ENCODE measurements around the gene ZFAND3.

ZFAND3 gene

GRCh38 chr6:37798436-37799262 is 20.9 kb upstream of the ZFAND3 start:
- DNase-seq (ENCODE audit: low read depth), result no peak

GRCh38 chr6:37799263-37799644 is 20.3 kb upstream of the ZFAND3 start:
- no peak for DNase-seq (ENCODE audit: low read depth)

GRCh38 chr6:37800703-37801604 is 18.6 kb upstream of the ZFAND3 start:
- DNase-seq (ENCODE audit: low read depth), result no peak

DNA sequence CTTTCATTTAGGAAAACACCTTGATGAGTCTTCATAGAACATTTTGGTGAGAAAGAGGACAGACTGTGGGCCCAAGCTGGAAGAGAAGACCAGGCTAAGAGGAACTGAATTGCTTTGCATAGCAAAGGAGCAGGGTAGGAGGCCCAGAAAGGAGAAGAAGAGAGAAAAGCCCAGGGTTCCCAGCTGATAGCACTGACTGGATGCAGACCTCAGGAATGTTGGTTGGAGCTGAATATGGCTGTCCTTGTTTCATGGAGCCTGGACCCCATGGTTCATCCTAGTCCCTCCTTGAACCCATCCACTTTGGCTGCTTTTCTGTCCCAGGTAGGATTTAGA is 18.0 kb upstream of the ZFAND3 start:
- no peak for DNase-seq (ENCODE audit: low read depth)

GRCh38 chr6:37802810-37803209 is 16.7 kb upstream of the ZFAND3 start:
- no peak for DNase-seq (ENCODE audit: low read depth)

DNA sequence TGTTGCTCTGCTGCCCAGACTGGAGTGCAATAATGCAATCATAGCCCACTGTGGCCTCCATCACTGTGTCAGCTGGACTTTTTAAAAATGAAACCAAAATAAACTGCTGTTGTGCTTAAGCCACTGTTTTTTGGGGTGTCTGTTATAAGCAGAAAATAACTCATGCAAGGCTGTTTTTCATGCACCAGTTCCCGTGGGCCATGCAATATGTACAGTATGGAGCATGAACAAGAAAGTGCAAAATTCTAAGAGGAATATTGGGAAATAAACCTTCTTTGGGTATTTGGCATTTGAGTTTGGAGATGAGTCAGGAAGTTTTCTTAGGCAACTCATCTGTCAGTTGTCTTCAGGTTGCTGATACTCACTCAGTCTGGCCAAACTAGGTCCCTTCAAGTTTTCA is 14.9 kb upstream of the ZFAND3 start:
- no peak for DNase-seq (ENCODE audit: low read depth)

DNA sequence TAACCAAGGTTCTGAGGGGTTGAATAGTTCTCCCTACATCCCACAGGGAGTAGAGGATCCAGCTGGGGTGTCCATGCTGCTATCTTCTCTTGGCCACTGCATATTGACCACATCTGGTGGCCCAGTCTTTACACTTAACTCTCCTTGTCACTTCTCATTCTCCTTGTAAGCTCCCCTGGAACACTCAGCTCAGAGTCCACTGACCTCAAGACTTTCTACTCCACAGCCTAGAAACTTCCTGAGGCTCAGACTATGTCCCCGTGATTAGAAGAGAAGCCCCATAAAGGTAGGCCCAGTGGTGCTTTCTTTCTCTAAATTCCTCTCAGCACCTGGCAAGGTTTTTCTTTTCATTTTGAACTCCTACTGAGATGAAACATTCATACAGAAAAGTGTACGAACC is 13.3 kb upstream of the ZFAND3 start:
- DNase-seq (ENCODE audit: low read depth), result no peak

DNA sequence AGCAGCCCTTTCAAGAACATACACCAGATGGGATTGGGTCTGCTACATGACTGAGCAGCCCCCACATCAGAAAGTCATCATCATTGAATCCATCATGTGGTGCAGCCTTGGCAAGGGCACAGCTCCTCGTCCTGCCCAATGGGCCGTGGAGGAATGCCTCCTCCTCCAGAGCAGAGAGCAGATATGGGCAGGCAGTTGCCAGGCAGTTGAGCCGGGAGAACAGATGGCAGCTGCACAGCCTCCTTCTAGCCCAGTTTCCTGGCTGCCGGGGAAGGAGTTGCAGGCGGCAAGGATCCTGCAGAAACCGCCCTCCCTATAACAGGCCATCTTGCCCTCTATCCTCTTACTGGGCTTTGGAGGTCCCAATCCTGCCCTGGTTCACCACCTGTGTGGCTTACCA is 11.9 kb upstream of the ZFAND3 start:
- no peak for DNase-seq (ENCODE audit: low read depth)

DNA sequence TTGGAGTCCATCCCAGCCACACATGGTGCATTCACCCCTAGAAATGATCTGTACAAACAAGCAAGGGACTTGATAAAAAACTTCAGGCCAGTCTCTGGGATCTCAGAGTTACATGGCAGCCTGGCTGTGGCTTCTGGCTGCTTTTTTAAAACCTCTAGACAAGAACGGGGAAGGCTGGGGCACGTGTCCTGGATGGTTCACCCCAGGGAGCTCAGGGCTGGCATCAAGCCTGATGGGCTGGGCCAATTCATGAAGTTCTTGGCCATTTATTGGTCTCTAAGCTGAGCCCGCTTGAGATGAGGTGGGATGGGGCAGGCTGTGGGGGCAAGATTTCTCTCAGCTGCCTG is 10.4 kb upstream of the ZFAND3 start:
- DNase-seq (ENCODE audit: low read depth), result no peak

DNA sequence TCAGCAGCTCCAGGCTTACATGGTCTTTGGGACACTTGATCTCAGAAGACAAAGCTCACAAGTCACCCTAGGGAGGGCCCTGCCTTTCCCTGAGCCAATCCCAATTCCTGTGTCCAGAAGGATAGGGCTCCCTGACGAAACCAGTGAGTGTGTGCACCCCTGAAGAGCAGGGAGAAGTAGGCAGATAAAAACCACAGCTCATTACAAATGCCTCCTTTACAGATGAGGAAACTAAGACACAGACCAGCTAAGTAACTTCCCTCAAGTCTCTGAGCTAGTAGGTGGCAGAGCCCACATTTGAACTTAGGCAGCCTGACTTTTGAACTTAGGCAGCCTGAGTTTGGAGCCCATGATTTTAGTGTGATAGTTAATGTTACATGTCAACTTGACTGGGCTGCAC is 6.7 kb upstream of the ZFAND3 start:
- no peak for DNase-seq (ENCODE audit: low read depth)

DNA sequence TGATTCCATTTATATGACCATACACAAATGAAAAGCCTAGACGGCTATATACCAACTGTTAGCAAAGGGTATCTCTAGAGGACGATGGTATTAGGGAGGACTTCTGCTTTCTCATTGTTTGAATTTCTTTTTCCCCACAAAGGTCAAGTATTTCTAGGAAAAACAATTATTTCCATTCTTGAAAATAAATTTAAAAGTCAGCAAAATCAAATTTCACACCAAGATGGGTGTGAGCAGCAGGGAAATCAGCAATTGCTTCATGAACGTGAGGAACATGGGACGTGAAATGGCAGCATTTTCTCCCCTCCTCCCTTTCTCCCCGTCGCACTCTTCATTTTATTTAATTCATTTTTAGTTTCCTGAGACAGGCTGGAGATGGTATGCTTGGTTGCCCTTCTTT is 5.2 kb upstream of the ZFAND3 start:
- no peak for DNase-seq (ENCODE audit: low read depth)

DNA sequence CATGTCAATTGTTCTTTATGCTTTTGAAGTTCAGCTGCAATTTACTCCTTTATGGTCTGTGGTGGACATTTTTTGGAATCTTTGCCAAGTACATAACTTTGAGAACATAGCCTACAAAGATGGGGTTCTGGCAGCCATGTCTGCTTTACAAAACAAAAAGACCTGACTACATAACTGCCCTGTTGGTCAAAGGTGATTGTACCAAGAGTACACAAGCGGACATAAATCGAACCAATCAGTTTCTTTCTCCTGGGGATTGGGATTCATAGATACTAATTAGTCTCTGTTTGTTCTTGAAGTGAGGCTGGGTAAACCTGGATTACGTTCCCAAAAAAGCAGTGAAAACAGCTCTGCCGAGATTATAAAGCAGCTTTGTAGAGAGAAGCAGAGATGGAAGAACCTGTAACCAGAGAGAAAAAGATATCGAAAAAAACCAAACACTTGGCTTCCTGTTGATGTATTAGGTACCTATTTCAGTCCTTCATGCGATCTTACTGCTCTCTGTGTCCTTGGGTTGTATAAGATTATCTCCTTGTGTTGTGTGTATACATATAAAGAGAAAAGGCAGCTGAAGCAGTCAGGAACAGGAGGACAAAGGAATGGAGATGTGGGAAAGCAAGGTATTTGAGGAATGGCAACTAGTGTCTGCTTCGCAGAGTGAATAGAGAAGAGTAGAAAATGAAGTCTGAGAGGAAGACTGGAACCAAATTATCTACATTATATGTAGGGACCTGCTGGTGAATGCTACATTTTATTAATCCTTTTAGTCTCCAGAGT is 2.7 kb upstream of the ZFAND3 start:
- no peak for DNase-seq (ENCODE audit: low read depth)

DNA sequence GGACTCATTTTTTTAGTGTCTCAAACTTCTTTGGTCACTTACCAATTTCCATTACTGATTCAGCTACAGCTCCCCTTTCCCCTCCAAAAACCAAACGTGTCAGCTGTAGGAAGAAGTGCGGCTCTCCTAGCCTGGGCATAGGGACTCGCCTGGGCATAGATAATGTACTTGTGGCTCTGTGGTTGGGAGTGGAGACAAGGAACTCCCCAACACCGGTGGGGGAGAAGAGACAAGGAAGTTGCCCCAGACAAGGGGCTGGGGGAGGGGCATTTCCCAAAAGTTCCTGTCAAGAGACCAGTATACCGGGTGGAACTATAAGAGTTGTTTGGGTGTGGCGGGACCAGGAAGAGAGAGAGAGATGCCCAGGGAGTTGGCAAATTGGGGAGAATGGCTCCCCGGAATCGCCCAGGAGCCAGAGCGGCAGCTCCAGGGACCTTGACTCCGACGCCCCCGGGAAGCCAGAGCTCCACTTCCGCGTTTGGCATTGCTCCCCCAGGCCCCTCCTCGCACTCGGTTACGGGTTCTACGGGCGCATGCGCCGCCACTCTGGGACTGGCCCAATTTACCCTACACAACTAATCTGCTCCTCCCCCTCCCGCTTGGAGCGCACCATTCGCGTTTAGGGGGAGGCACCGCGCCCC is 871 bp upstream of the ZFAND3 start:
- peak; percentile 94 for DNase-seq (ENCODE audit: low read depth)

DNA sequence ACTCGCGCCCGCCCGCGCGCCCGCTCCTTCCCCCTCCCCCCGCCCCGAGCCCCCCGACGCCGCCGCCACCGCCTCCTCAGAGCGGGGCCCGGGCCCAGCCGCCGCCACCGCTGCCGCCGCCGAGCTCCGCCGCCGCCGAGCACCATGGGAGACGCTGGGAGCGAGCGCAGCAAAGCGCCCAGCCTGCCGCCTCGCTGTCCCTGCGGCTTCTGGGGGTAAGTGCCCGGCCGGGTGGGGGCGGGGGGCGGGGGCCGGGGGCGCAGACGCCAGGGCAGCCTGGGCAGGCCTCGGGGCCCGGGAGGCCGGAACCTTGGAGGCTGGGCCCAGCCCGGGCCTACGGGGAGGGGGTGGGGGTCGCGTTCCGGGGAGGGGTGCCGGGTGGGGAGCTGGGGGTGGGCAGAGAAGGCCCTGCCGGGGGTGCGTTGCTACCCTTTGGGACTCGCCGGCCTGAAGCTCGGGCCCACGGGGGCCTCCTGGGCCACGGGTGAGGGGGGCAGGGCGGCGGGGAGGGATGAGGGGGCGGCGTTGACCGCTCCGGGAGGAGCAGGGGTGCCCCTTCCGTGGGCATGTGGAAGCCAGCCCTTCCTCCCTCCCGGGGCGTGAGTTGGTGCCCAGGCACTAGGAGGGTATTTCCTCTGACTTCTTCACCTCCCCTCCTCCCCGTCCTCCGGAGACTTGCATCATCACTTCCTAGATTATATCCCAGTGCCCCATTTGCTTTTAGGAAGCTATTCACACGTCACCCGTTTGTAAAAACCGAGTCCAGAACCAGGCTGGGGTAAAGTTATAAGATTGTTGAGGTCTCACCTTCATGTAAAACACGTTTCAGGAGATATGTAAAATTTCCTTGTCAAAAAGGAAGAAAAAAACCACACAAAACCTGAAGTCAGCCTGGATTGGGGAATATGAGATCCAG is 533 bp downstream of the ZFAND3 start:
- DNase-seq (ENCODE audit: low read depth), result peak; percentile 25

DNA sequence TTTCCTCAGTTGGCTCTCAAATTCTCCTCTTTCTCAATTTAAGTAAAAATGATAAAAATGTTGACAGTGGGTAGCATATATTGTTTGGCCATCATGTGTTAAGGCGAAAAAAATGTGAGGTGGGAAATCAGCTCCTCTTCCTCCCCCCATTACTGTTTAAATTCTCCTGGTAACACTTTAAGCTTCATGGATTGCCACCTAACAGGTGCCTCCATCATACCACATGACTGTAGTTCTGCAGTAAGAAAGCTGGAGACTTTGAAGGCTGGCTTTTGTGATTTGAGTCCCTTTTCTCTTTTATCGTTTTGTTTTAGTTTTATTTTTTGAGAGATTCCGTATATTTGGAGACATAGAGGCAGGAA is 1.2 kb downstream of the ZFAND3 start:
- no peak for DNase-seq (ENCODE audit: low read depth)

DNA sequence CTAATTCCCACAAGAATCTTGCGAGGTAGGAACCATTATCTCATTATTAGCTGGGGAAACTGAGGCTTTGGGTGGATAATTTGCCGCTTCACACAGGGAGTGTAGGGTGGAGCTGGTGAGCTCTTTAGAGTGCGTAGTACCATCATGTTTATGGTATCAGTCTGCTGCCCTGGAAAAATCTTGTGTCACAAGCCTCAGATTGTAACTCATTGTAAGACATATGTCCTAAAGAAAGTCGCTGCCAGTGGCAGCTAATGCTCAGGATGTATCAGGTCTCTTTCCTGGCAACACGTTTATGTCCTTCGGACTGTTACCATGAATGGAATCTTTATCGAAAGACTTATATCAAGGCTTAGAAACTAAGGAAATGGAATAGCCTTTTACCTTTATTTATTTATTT is 1.9 kb downstream of the ZFAND3 start:
- DNase-seq (ENCODE audit: low read depth), result no peak

DNA sequence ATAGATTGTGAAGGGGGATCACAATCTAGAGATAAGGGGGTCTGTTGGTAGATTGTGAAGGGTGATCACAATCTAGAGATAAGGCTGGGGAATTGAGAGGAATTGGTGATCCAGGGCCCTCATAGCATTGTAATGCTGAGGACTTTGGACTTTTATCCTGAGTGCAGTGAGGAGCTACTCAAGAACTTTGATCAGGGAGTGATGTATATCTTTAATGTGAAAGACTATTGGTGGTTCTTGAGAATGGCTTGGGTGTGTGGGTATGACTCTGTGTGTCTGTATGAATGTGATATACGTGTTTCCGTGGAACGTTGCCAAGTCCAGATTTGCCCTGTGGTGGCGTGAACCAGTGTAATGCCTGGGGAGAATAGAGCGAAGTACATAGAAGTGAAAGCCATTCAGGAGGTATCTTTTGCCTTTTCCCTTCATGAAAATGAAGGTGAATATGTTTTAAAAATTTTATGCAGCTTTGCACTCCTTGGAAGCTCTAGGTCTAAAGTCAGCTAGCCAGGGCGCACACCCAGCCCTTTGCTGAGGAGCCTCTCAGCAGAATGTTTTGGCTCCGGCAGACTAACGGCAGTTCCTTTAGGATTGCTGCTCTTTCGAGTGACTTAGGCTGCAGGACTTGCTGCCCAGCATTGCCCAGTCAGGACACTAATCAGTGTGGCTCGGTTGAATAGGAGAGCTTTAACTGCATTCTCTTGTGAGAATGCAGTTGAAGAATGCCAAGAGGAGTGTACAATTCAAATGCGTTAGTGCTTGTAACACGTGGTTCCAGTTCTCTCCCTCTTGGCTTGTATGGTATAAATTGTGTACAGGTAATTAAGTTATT is 3.5 kb downstream of the ZFAND3 start:
- DNase-seq (ENCODE audit: low read depth), result no peak

DNA sequence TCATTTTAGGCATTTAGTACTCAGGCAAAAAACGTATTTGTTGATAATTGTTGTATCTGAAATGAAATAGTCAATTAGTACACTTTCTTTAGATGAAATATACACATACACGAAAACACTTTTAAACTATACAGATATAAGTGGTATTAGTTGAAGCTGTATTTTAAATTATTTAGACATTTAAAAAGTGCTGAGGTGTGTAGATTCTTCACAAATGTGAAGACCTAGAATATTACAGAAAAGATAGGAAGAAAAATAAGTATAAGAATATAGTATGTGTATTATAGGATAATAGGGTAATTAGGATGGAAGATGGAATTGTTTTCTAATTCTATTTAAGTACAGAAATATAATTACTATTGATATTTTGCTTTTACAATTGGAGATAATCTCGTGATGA is 4.6 kb downstream of the ZFAND3 start:
- no peak for DNase-seq (ENCODE audit: low read depth)

DNA sequence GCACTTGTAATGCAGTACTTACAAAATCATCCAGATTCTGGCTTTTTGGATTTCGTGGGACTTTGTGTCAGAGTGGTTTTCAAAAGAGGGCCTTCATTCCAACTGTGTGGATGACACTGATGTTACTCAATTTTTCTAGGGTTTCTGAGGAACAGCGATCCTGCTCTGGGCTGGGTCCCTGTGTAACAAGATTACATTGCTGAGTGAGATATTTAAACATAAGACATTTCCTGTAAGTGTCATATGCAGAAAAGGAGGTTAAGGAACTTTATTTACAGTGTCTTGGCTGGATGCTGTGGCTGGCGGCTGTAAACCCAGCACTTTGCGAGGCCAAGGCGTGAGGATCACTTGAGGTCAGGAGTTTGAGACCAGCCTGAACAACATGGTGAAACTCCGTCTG is 6.7 kb downstream of the ZFAND3 start:
- no peak for DNase-seq (ENCODE audit: low read depth)

GRCh38 chr6:37826993-37827392 is 7.5 kb downstream of the ZFAND3 start:
- no peak for DNase-seq (ENCODE audit: low read depth)
